Panc1 (cell line): Measurements from ENCODE around the gene KRTAP4-5. TPM values are rescaled to one million over a fixed set of nuclear protein-coding genes. Genes with fewer than 3 reads are reported as not detected.

Experiments
- ATAC-seq: fragments of 200-7000 bp; cut with Tn5 transposase; 2 replicates; pipeline ENCODE4 v1.9.1; 2020; ENCODE audit warnings: mild to moderate bottlenecking, moderate library complexity
- BruUV-seq: library from RNA; stranded (reverse); fragments of 400-500 nt; replicated peaks from 2 replicates; lab custom pipeline; 2021; lab: Mats Ljungman, UMichigan
- CTCF ChIA-PET: fragments of 300-600 bp; sonication (Branson Sonifier 250); formaldehyde crosslinking; loops from one replicate; lab custom pipeline; 2022; ENCODE audit warnings: antibody characterized with exemption; lab: Charles Lee
- POLR2A ChIA-PET: fragments of 300-600 bp; sonication (Branson Sonifier 250); formaldehyde crosslinking; loops from one replicate; lab custom pipeline; 2022; ENCODE audit warnings: antibody characterized with exemption; lab: Charles Lee
- DNase-seq: peaks from one replicate; pipeline ENCODE4 v3.0.0-alpha.2; 2010; ENCODE audit warnings: low read depth, low spot score
- H3K27ac ChIP-seq: 2 replicates; pipeline ENCODE4 v1.5.1; 2011; ENCODE audit warnings: mild to moderate bottlenecking, low read length, inconsistent platforms
- H3K27me3 ChIP-seq: fragments of 200-500 bp; sonication (Bioruptor generic); 2 replicates; pipeline ENCODE4 v1.6.0; 2014; ENCODE audit warnings: low read length, inconsistent platforms; ENCODE audit not compliant: control insufficient read depth, insufficient read depth
- H3K36me3 ChIP-seq: fragments of 200-500 bp; sonication (Bioruptor generic); 2 replicates; pipeline ENCODE4 v1.5.1; 2014; ENCODE audit warnings: inconsistent platforms, mild to moderate bottlenecking, low read length, moderate library complexity; ENCODE audit not compliant: control insufficient read depth, insufficient read depth
- H3K4me1 ChIP-seq: 2 replicates; pipeline ENCODE4 v1.5.1; 2011; ENCODE audit warnings: inconsistent platforms, mild to moderate bottlenecking, low read length, moderate library complexity; ENCODE audit not compliant: control insufficient read depth, insufficient read depth
- H3K4me3 ChIP-seq, 2 experiments: 2 replicates each; pipeline ENCODE4 v1.5.1; 2011 to 2012; ENCODE audit warnings: low read depth in 2 of 2, low read length in 2 of 2, mild to moderate bottlenecking in 2 of 2, inconsistent platforms in 1 of 2, moderate library complexity in 1 of 2
- H3K9me3 ChIP-seq: fragments of 200-500 bp; sonication (Bioruptor generic); 2 replicates; pipeline ENCODE4 v1.5.1; 2014; ENCODE audit warnings: low read depth, mild to moderate bottlenecking, inconsistent platforms, low read length, moderate library complexity; ENCODE audit not compliant: control insufficient read depth, insufficient read depth
- CTCF ChIP-seq: fragments of 450-650 bp; IDR thresholded peaks from 2 replicates; pipeline ENCODE4 v1.5.1; 2017; ENCODE audit warnings: mild to moderate bottlenecking
- POLR2AphosphoS5 ChIP-seq: IDR thresholded peaks from 2 replicates; pipeline ENCODE4 v1.6.1; 2012; ENCODE audit warnings: mild to moderate bottlenecking, low read depth, low read length, moderate library complexity
- REST ChIP-seq, 2 experiments: IDR thresholded peaks; 2 replicates each; pipeline ENCODE4 v1.6.1; 2011 to 2012; ENCODE audit warnings: low read depth in 2 of 2, control low read depth in 1 of 2, low read length in 1 of 2, mild to moderate bottlenecking in 1 of 2, moderate library complexity in 1 of 2; ENCODE audit not compliant: insufficient read depth in 1 of 2
- SIN3A ChIP-seq: IDR thresholded peaks from 2 replicates; pipeline ENCODE4 v1.6.1; 2012; ENCODE audit warnings: low read depth, mild to moderate bottlenecking, low read length, moderate library complexity, borderline replicate concordance; ENCODE audit not compliant: insufficient read depth
- TCF7L2 ChIP-seq: IDR thresholded peaks from 2 replicates; pipeline ENCODE4 v1.6.1; 2011; ENCODE audit warnings: mild to moderate bottlenecking, low read depth, low read length, inconsistent platforms
- in situ Hi-C: cut with HindIII; loops from 2 replicates; pipeline ENCODE4 v1.10.0; 2016; ENCODE audit warnings: low sequenced_read_pairs, low pct_unique_long_range_greater_than_20kb
- intact Hi-C: fragments of 100-400 bp; cut with micrococcal nuclease; formaldehyde crosslinking; loops from one replicate; pipeline ENCODE4 v1.10.0; 2022; ENCODE audit not compliant: unreplicated experiment
- total RNA-seq: library from RNA; stranded (reverse); gene quantifications from one replicate; pipeline ENCODE4 v1.2.1, GENCODE V29; 2021; ENCODE audit not compliant: unreplicated experiment

The KRTAP4-5 gene
- total RNA-seq, 1 experiment from 2014 or later = not detected

GRCh38 chr17:41127371-41127770 lies 22.3 kb downstream of the KRTAP4-5 start:
- no peaks in the 10 kb centered on the region for H3K4me1 ChIP-seq
- H3K36me3 ChIP-seq = no peaks in the 10 kb centered on the region
- no peak overlapping the region for H3K4me3 ChIP-seq
- H3K27ac ChIP-seq = no peak overlapping the region
- in situ Hi-C loops = no loop called here
- intact Hi-C loops = no loop called here
- DNase-seq (no peak), ATAC-seq (no peak)
- TF ChIP-seq REST (IDR thresholded peaks at IDR 0.05; ENCODE audit: insufficient read depth in 1 of 2, low read depth in 2 of 2, low read length in 1 of 2) (no peak), POLR2AphosphoS5 (no peak), SIN3A (no peak), CTCF (no peak), TCF7L2 (no peak)
- no TSS peak for BruUV-seq
- ChIA-PET CTCF (no interaction called here), POLR2A (no interaction called here)
- H3K9me3 ChIP-seq = no peaks in the 10 kb centered on the region
- H3K27me3 ChIP-seq = peaks cover 3% of the 10 kb centered on the region; the same call in 1 of the 2 replicates

GRCh38 chr17:41126412-41126811 lies 23.2 kb downstream of the KRTAP4-5 start:
- no peak for DNase-seq
- Histone ChIP-seq H3K27ac (no peak overlapping the region), H3K4me1 (no peaks in the 10 kb centered on the region), H3K9me3 (no peaks in the 10 kb centered on the region), H3K4me3 (no peak overlapping the region), H3K27me3 (no peaks in the 10 kb centered on the region; the same call in 1 of the 2 replicates), H3K36me3 (no peaks in the 10 kb centered on the region)
- intact Hi-C loops (no loop called here), in situ Hi-C loops (no loop called here)
- no peak for TF ChIP-seq REST (IDR thresholded peaks at IDR 0.05; ENCODE audit: insufficient read depth in 1 of 2, low read depth in 2 of 2, low read length in 1 of 2)
- TF ChIP-seq TCF7L2 = no peak
- no peak for TF ChIP-seq POLR2AphosphoS5
- TF ChIP-seq CTCF = no peak
- TF ChIP-seq SIN3A = no peak
- no TSS peak for BruUV-seq
- no peak for ATAC-seq
- CTCF ChIA-PET = no interaction called here
- POLR2A ChIA-PET = no interaction called here
